OCI-LY7 (cell line): ENCODE results near the gene DPEP2NB. TPM values are rescaled to one million over a fixed set of nuclear protein-coding genes. Genes with fewer than 3 reads are reported as not detected.

Source experiments
- BruUV-seq: library from RNA; stranded (reverse); fragments of 400-500 nt; replicated peaks from 2 replicates; lab custom pipeline; 2021; lab: Mats Ljungman, UMichigan
- CTCF ChIA-PET: fragments of 300-600 bp; sonication (Branson Sonifier 250); formaldehyde crosslinking; loops from one replicate; lab custom pipeline; 2022; ENCODE audit warnings: antibody characterized with exemption; ENCODE audit not compliant: unreplicated experiment; lab: Charles Lee
- POLR2A ChIA-PET: fragments of 300-600 bp; sonication (Branson Sonifier 250); formaldehyde crosslinking; loops from one replicate; lab custom pipeline; 2022; ENCODE audit warnings: antibody characterized with exemption; lab: Charles Lee
- DNase-seq: peaks from one replicate; pipeline ENCODE4 v3.0.0-alpha.2; 2015; ENCODE audit warnings: low spot score
- H2AFZ ChIP-seq: fragments of 200-600 bp; sonication (generic), shearing (Covaris generic); 2 replicates; pipeline ENCODE4 v1.6.1; 2014; ENCODE audit warnings: mild to moderate bottlenecking, antibody characterized with exemption, low read length, moderate library complexity
- H3K27ac ChIP-seq: fragments of 200-600 bp; sonication (generic); 2 replicates; pipeline ENCODE4 v1.5.1; 2014; ENCODE audit warnings: mixed run types, low read depth, mild to moderate bottlenecking, moderate library complexity, low read length, inconsistent platforms; ENCODE audit not compliant: poor library complexity, severe bottlenecking
- H3K36me3 ChIP-seq: fragments of 200-600 bp; sonication (generic); 2 replicates; pipeline ENCODE4 v1.6.1; 2014; ENCODE audit warnings: mild to moderate bottlenecking, antibody characterized with exemption, low read length, moderate library complexity, mixed read lengths; ENCODE audit not compliant: insufficient read depth
- H3K4me1 ChIP-seq: fragments of 200-600 bp; sonication (generic); 2 replicates; pipeline ENCODE4 v1.5.1; 2014; ENCODE audit warnings: mild to moderate bottlenecking, low read length; ENCODE audit not compliant: insufficient read depth, poor library complexity, severe bottlenecking
- H3K4me2 ChIP-seq: fragments of 200-600 bp; sonication (generic); 2 replicates; pipeline ENCODE4 v1.6.1; 2014; ENCODE audit warnings: mild to moderate bottlenecking, low read length
- H3K4me3 ChIP-seq: fragments of 200-600 bp; sonication (generic); 2 replicates; pipeline ENCODE4 v1.5.1; 2014; ENCODE audit warnings: mild to moderate bottlenecking, low read depth, low read length; ENCODE audit not compliant: poor library complexity, severe bottlenecking
- H3K79me2 ChIP-seq: fragments of 200-600 bp; sonication (generic); 2 replicates; pipeline ENCODE4 v1.6.1; 2016; ENCODE audit warnings: low read depth, mild to moderate bottlenecking, low read length, moderate library complexity, mixed read lengths; ENCODE audit not compliant: insufficient read depth
- H3K9me2 ChIP-seq: fragments of 200-600 bp; sonication (generic); 2 replicates; pipeline ENCODE4 v1.6.1; 2016; ENCODE audit warnings: mild to moderate bottlenecking, low read length, mixed read lengths; ENCODE audit not compliant: insufficient read depth
- H3K9me3 ChIP-seq: fragments of 200-600 bp; sonication (generic); 2 replicates; pipeline ENCODE4 v1.6.1; 2014; ENCODE audit warnings: mild to moderate bottlenecking, mixed run types, low read length, mixed read lengths
- H4K20me1 ChIP-seq: fragments of 200-600 bp; sonication (generic); 2 replicates; pipeline ENCODE4 v1.6.1; 2014; ENCODE audit warnings: mild to moderate bottlenecking, antibody characterized with exemption, low read length, moderate library complexity, mixed read lengths; ENCODE audit not compliant: insufficient read depth
- EZH2phosphoT487 ChIP-seq: fragments of 200-600 bp; sonication (generic); IDR thresholded peaks from 2 replicates; pipeline ENCODE4 v1.6.1; 2018; ENCODE audit warnings: low read depth, borderline replicate concordance, mild to moderate bottlenecking, mixed run types, antibody characterized with exemption, low read length, moderate library complexity, mixed read lengths
- intact Hi-C: fragments of 100-400 bp; cut with micrococcal nuclease; formaldehyde crosslinking; loops from one replicate; pipeline ENCODE4 v1.10.0; 2022; ENCODE audit not compliant: unreplicated experiment
- total RNA-seq, 2 experiments: library from RNA; depleted of rRNA in 1 of 2; stranded (reverse); fragments of >200 nt in 1 of 2; shearing (Covaris generic) in 1 of 2; gene quantifications; 2 replicates each; pipeline ENCODE4 v1.2.3, GENCODE V29; 2014 to 2022
- TF ChIP-seq, protein P1 (sequence below): fragments of 200-600 bp; sonication (generic); conservative IDR thresholded peaks from 2 replicates; pipeline ENCODE4 v1.5.1; 2014; ENCODE audit warnings: mild to moderate bottlenecking, antibody characterized with exemption, low read length, moderate library complexity, mixed read lengths

Gene DPEP2NB
- total RNA-seq, 2 experiments from 2014 or later: not detected

DNA sequence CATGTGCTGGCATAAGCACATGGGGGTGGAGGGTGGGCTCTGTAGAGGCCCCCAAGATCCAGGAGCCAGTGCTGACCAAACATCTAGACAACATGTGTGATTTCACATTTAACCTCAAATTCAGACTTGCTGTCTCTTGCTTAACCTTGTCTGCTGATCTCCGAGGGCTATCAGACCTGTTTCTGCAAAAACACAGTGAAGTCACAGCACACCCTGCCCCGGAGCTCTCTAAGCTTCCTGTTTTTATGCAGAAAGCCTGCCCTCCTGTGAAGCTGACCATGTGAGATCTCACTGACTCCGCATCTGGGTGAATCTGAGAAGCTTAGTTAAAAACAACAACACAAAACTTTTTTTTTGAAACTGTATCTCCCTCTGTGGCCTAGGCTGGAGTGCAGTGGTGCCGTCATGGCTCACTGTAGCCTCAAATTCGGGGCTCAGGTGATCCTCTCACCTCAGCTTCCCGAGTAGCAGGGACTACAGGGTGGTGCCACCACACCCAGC is 9.9 kb downstream of the DPEP2NB start:
- TF ChIP-seq, protein P1, sequence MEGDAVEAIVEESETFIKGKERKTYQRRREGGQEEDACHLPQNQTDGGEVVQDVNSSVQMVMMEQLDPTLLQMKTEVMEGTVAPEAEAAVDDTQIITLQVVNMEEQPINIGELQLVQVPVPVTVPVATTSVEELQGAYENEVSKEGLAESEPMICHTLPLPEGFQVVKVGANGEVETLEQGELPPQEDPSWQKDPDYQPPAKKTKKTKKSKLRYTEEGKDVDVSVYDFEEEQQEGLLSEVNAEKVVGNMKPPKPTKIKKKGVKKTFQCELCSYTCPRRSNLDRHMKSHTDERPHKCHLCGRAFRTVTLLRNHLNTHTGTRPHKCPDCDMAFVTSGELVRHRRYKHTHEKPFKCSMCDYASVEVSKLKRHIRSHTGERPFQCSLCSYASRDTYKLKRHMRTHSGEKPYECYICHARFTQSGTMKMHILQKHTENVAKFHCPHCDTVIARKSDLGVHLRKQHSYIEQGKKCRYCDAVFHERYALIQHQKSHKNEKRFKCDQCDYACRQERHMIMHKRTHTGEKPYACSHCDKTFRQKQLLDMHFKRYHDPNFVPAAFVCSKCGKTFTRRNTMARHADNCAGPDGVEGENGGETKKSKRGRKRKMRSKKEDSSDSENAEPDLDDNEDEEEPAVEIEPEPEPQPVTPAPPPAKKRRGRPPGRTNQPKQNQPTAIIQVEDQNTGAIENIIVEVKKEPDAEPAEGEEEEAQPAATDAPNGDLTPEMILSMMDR: no peak
- no peak for TF ChIP-seq EZH2phosphoT487
- ChIA-PET POLR2A (interaction anchor here (1.0 kb wide), 1 partner anchor 22 kb away, joined by 3 read pairs; no protein-coding TSS in a partner anchor), CTCF (interaction anchor here (0.6 to 0.9 kb wide), 2 partner anchors 11 to 16 kb away, joined by 5 read pairs; no protein-coding TSS in a partner anchor)
- Histone ChIP-seq H3K27ac (no peak overlapping the region), H3K36me3 (no peaks in the 10 kb centered on the region), H2AFZ (peak overlapping the region; percentile 84), H3K4me2 (peak overlapping the region; percentile 7; the same call in 1 of the 2 replicates), H3K79me2 (no peaks in the 10 kb centered on the region), H3K4me1 (peaks cover 8% of the 10 kb centered on the region), H3K9me3 (no peaks in the 10 kb centered on the region), H4K20me1 (no peaks in the 10 kb centered on the region), H3K9me2 (no peaks in the 10 kb centered on the region), H3K4me3 (no peak overlapping the region)
- no TSS peak for BruUV-seq
- intact Hi-C loops: no loop called here
- peak; percentile 65 for DNase-seq

DNA sequence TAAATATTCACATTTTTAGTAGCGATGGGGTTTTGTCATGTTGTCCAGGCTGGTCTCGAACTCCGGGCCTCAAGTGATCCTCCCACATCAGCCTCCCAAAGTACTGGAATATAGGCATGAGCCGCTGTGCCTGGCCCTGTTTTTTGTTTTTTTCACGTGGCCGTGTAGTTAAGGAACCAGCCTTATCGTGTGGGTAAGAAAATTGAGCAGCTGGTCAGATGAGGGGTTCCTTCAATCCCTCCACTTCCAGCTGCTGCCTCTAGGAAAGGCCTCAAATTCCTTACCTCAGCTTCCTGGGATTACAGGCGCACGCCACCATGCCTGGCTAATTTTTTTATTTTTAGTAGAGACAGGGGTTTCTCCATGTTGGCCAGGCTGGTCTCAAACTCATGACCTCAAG is 10.5 kb downstream of the DPEP2NB start:
- DNase-seq: no peak
- H3K79me2 ChIP-seq: no peaks in the 10 kb centered on the region
- ChIA-PET POLR2A (interaction anchor here (1.0 kb wide), 1 partner anchor 21 kb away, joined by 3 read pairs; no protein-coding TSS in a partner anchor), CTCF (interaction anchor here (0.9 kb wide), 1 partner anchor 11 kb away, joined by 5 read pairs; no protein-coding TSS in a partner anchor)
- no peaks in the 10 kb centered on the region for H3K36me3 ChIP-seq
- H2AFZ ChIP-seq: peak overlapping the region; percentile 84; the same call in 1 of the 2 replicates
- H4K20me1 ChIP-seq: no peaks in the 10 kb centered on the region
- no peaks in the 10 kb centered on the region for H3K9me2 ChIP-seq
- H3K4me1 ChIP-seq: peaks cover 14% of the 10 kb centered on the region
- H3K4me2 ChIP-seq: no peak overlapping the region
- no peak overlapping the region for H3K4me3 ChIP-seq
- H3K27ac ChIP-seq: no peak overlapping the region
- H3K9me3 ChIP-seq: no peaks in the 10 kb centered on the region
- no TSS peak for BruUV-seq
- TF ChIP-seq, protein P1: no peak
- TF ChIP-seq EZH2phosphoT487: no peak
- intact Hi-C loops: no loop called here

DNA sequence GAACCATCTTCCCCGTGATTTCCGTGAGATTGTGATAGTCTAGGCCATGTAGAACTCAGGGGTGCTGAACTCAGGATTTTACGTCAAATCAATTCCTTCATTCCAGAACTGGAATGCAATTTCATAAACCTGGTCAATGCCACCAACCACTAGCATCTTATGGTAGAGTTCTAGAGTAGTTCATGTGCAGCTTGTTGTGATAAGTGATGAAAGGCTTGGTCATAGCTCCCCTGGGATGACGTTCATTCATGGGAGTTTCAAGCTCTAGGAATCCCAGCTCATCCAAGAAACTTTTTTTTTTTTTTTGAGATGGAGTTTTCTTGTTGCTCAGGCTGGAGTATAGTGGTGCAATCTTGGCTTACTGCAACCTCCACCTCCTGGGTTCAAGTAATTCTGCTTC is 12.7 kb downstream of the DPEP2NB start:
- CTCF ChIA-PET: interaction anchor here (0.6 kb wide), 2 partner anchors 11 to 38 kb away, joined by 3 read pairs; no protein-coding TSS in a partner anchor
- H3K4me1 ChIP-seq: peaks cover 28% of the 10 kb centered on the region

More for the DNA sequence above, 12.7 kb downstream of the DPEP2NB start:
- no peak overlapping the region for H2AFZ ChIP-seq
- no peaks in the 10 kb centered on the region for H3K36me3 ChIP-seq
- no peak for DNase-seq
- intact Hi-C loops: no loop called here
- no peak overlapping the region for H3K27ac ChIP-seq
- no peak for TF ChIP-seq EZH2phosphoT487
- TF ChIP-seq, protein P1: no peak
- H4K20me1 ChIP-seq: no peaks in the 10 kb centered on the region
- no peaks in the 10 kb centered on the region for H3K9me2 ChIP-seq
- no peak overlapping the region for H3K4me2 ChIP-seq
- POLR2A ChIA-PET: interaction anchor here (0.5 to 1.0 kb wide), 2 partner anchors 21 to 142 kb away, joined by 3 to 4 read pairs; partner anchors contain the start of gene DUS2
- no peaks in the 10 kb centered on the region for H3K79me2 ChIP-seq
- no peaks in the 10 kb centered on the region for H3K9me3 ChIP-seq
- H3K4me3 ChIP-seq: no peak overlapping the region
- BruUV-seq: no TSS peak
